ENCODE results near the gene CMA1.

DNA sequence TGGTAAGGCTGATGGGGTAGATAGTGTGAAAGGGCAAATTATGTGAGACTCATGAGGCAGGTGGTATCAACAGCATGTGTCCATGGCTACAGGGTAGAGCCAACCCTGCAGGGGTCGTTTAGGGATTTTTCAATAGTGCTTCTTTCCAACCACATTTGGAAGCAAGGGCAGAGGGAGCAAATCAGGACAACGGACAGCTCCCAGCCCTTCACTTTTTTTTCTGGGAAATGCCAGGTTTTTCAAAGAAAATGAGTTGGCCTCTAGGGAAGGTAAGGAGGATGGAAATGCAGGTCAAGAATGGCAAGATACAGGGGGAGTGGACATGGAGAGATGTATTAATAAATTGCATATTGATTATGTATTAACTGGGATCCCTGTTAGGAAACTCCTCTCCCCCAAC is 4.9 kb upstream of the CMA1 start:
- no peak for TF ChIP-seq RAD21 (IDR thresholded peaks at IDR 0.05)
- no peak for TF ChIP-seq GABPA (IDR thresholded peaks at IDR 0.05 in 1 of 2, conservative IDR thresholded peaks at IDR 0.05 in 1 of 2)
- no peak for TF ChIP-seq EGR1 (IDR thresholded peaks at IDR 0.05; ENCODE audit: low read depth in 2 of 2)
- TF ChIP-seq, protein P1, sequence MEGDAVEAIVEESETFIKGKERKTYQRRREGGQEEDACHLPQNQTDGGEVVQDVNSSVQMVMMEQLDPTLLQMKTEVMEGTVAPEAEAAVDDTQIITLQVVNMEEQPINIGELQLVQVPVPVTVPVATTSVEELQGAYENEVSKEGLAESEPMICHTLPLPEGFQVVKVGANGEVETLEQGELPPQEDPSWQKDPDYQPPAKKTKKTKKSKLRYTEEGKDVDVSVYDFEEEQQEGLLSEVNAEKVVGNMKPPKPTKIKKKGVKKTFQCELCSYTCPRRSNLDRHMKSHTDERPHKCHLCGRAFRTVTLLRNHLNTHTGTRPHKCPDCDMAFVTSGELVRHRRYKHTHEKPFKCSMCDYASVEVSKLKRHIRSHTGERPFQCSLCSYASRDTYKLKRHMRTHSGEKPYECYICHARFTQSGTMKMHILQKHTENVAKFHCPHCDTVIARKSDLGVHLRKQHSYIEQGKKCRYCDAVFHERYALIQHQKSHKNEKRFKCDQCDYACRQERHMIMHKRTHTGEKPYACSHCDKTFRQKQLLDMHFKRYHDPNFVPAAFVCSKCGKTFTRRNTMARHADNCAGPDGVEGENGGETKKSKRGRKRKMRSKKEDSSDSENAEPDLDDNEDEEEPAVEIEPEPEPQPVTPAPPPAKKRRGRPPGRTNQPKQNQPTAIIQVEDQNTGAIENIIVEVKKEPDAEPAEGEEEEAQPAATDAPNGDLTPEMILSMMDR (IDR thresholded peaks at IDR 0.05; ENCODE audit: low read depth, low read length, missing input control) = no peak
- no peak for TF ChIP-seq FOXA1 (IDR thresholded peaks at IDR 0.05)
- TF ChIP-seq MAX (IDR thresholded peaks at IDR 0.05) = no peak
- TF ChIP-seq ATF3 (IDR thresholded peaks at IDR 0.05) = no peak
- no peak for TF ChIP-seq SP1 (IDR thresholded peaks at IDR 0.05)
- TF ChIP-seq TAF1 (conservative IDR thresholded peaks at IDR 0.05) = no peak
- TF ChIP-seq ZBTB33 (IDR thresholded peaks at IDR 0.05) = no peak

Measured in liver (tissue), 3 donors.